ENCODE measurements around the gene RER1. TPM values are rescaled to one million over a fixed set of nuclear protein-coding genes. Genes with fewer than 3 reads are reported as not detected.
A peak's percentile ranks its signal among the peaks of the same experiment; 100 is the strongest.

Gene RER1
- total RNA-seq, 1 experiment from 2014 or later: 110 TPM

DNA sequence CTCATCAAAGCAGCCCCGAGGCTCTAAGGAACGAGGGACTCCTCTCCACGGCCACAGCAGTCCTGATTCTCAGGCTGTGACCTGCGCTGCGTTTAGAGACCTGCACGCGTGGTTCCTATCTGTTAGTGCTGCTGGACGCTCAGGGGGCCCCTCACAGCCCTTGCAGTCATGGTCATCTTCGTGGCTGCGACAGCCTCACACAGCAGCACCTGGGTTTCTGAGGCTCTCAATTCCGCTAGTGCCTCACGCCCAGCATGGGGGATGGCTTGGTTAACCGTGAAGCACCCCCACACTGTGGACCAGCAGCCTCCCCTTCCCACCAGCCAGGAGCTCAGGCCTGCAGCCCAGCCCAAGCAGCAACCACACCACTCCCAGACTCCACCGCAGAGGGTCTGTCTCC, 8.1 kb upstream of the RER1 start:
- H3K4me1 Mint-ChIP-seq: peaks cover 3 to 4% of the 10 kb centered on the region in 2 experiments; a peak in 1 of 4 replicates
- Histone ChIP-seq H3K4me1 (ENCODE audit: insufficient read depth, low read length) (no peaks in the 10 kb centered on the region), H3K14ac (ENCODE audit: insufficient read depth, low read length) (no peak overlapping the region), H4K20me1 (ENCODE audit: control insufficient read depth, insufficient read depth, insufficient read length) (no peaks in the 10 kb centered on the region), H4K5ac (ENCODE audit: insufficient read length, low read depth, low read length) (no peak overlapping the region), H3K23ac (ENCODE audit: insufficient read length, low read depth, low read length) (no peak overlapping the region), H2BK12ac (ENCODE audit: insufficient read length, low read depth, low read length) (no peak overlapping the region), H3K27ac (ENCODE audit: insufficient read length, low read depth, low read length) (no peak overlapping the region), H2AFZ (ENCODE audit: low read length) (no peak overlapping the region), H2BK15ac (ENCODE audit: low read depth, low read length) (no peak overlapping the region), H3K79me2 (ENCODE audit: insufficient read depth, low read length) (no peaks in the 10 kb centered on the region), H3K23me2 (ENCODE audit: insufficient read length, low read depth, low read length, poor library complexity, severe bottlenecking) (no peaks in the 10 kb centered on the region), H3K18ac (ENCODE audit: insufficient read length, low read depth, low read length) (no peak overlapping the region), H3T11ph (ENCODE audit: low read length) (no peak overlapping the region), H2BK120ac (ENCODE audit: low read depth, low read length, poor library complexity, severe bottlenecking) (no peak overlapping the region), H2AK5ac (ENCODE audit: insufficient read length, low read length) (no peak overlapping the region), H3K27me3 (ENCODE audit: insufficient read depth, low read length) (no peaks in the 10 kb centered on the region), H4K8ac (replicated peaks; ENCODE audit: insufficient read length, low read depth, low read length) (no peak overlapping the region), H4K91ac (ENCODE audit: insufficient read length, low read depth, low read length) (no peak overlapping the region), H3K4ac (ENCODE audit: low read depth, low read length) (no peak overlapping the region), H3K56ac (ENCODE audit: insufficient read length, low read depth, low read length) (no peak overlapping the region), H2BK20ac (ENCODE audit: low read depth, low read length, poor library complexity, severe bottlenecking) (no peak overlapping the region), H3K9me3 (ENCODE audit: control insufficient read depth, low read depth, low read length) (no peaks in the 10 kb centered on the region), H3K9ac (ENCODE audit: extremely low read depth, insufficient read length, low read length) (no peak overlapping the region), H2BK5ac (ENCODE audit: insufficient read length, low read length) (no peak overlapping the region), H3K79me1 (ENCODE audit: insufficient read depth, low read depth, low read length, poor library complexity, severe bottlenecking) (no peaks in the 10 kb centered on the region), H3K4me2 (ENCODE audit: insufficient read depth, insufficient read length, low read length) (no peak overlapping the region)
- H3K27ac Mint-ChIP-seq: 0 out of 7 replicates have a peak overlapping the region, but pooled peaks of 1 of the 3 experiments have one; percentile 9
- no peak overlapping the region for H3K4me3 Mint-ChIP-seq
- no CpG with 5 or more reads among the region's 14 CpGs for WGBS (ENCODE audit: extremely low coverage, insufficient read length, low lambda C conversion rate)
- no peak for DNase-seq
- no peaks in the 10 kb centered on the region; the same call in 1 of the 2 replicates for H3K27me3 Mint-ChIP-seq (ENCODE audit: low read depth)
- TF ChIP-seq, protein P1, sequence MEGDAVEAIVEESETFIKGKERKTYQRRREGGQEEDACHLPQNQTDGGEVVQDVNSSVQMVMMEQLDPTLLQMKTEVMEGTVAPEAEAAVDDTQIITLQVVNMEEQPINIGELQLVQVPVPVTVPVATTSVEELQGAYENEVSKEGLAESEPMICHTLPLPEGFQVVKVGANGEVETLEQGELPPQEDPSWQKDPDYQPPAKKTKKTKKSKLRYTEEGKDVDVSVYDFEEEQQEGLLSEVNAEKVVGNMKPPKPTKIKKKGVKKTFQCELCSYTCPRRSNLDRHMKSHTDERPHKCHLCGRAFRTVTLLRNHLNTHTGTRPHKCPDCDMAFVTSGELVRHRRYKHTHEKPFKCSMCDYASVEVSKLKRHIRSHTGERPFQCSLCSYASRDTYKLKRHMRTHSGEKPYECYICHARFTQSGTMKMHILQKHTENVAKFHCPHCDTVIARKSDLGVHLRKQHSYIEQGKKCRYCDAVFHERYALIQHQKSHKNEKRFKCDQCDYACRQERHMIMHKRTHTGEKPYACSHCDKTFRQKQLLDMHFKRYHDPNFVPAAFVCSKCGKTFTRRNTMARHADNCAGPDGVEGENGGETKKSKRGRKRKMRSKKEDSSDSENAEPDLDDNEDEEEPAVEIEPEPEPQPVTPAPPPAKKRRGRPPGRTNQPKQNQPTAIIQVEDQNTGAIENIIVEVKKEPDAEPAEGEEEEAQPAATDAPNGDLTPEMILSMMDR (conservative IDR thresholded peaks at IDR 0.05): no peak
- peaks cover 0 to 11% (median 0%) of the 10 kb centered on the region in 3 experiments; a peak in 3 of 7 replicates for H3K36me3 Mint-ChIP-seq (ENCODE audit: insufficient read depth in 1 of 3, low read depth in 3 of 3)
- H3K9me3 Mint-ChIP-seq: no peaks in the 10 kb centered on the region
